HCT116 (cell line): ENCODE measurements around the gene LCN2. TPM values are rescaled to one million over a fixed set of nuclear protein-coding genes. Genes with fewer than 3 reads are reported as not detected.
"Not testable (repeated sequence)": the region's sequence is repeated elsewhere in the genome, so short reads cannot be mapped to it uniquely, and the experiment has no call there.

Experiments
- ATAC-seq: fragments of 200-7000 bp; cut with Tn5 transposase; 2 replicates; pipeline ENCODE4 v1.9.1; 2020; ENCODE audit warnings: mild to moderate bottlenecking, moderate library complexity
- BruUV-seq: library from RNA; stranded (reverse); fragments of 400-500 nt; replicated peaks from 2 replicates; lab custom pipeline; 2021; lab: Mats Ljungman, UMichigan
- CTCF ChIA-PET: fragments of 300-600 bp; sonication (Branson Sonifier 250); formaldehyde crosslinking; loops from one replicate; lab custom pipeline; 2021; ENCODE audit warnings: antibody characterized with exemption; lab: Charles Lee
- POLR2A ChIA-PET: fragments of 300-600, 350-600 bp; sonication (Branson Sonifier 250); formaldehyde crosslinking; loops from one replicate; lab custom pipeline; 2021; ENCODE audit warnings: antibody characterized with exemption; lab: Charles Lee
- RAD21 ChIA-PET, 2 experiments: fragments of 300-600 bp; sonication (Branson Sonifier 250); formaldehyde crosslinking; loops; one replicate each; lab custom pipeline; 2023; ENCODE audit warnings: low total read pairs in 2 of 2; ENCODE audit not compliant: uncharacterized antibody in 2 of 2, unreplicated experiment in 2 of 2, low non-redundant PET in 1 of 2; lab: Charles Lee
- DNase-seq: peaks from one replicate; pipeline ENCODE4 v3.0.0-alpha.2; 2010; ENCODE audit warnings: low read depth, low spot score
- H2AFZ ChIP-seq: fragments of 200-600 bp; shearing (Covaris generic), sonication (generic); 2 replicates; pipeline ENCODE4 v1.6.1; 2017; ENCODE audit warnings: low read depth, mixed run types, mixed read lengths, antibody characterized with exemption, low read length; ENCODE audit not compliant: poor library complexity, severe bottlenecking
- H3K27ac ChIP-seq: 2 replicates; pipeline ENCODE4 v1.5.1; 2012; ENCODE audit warnings: low read depth, low read length
- H3K27me3 ChIP-seq: fragments of 200-600 bp; sonication (generic); 2 replicates; pipeline ENCODE4 v1.6.1; 2016; ENCODE audit warnings: mixed run types, low read length, mixed read lengths; ENCODE audit not compliant: insufficient read depth
- H3K36me3 ChIP-seq, 2 experiments: fragments of 200-500 bp in 1 of 2; fragments of 200-600 bp in 1 of 2; sonication (Bioruptor generic) in 1 of 2; sonication (generic) in 1 of 2; 2 replicates each; pipeline versions ENCODE4 v1.5.1 to v1.6.1; 2014 to 2016; ENCODE audit warnings: low read length in 2 of 2, inconsistent platforms in 1 of 2, mixed read lengths in 1 of 2, mixed run types in 1 of 2; ENCODE audit not compliant: insufficient read depth in 2 of 2, control insufficient read depth in 1 of 2
- H3K4me1 ChIP-seq, 2 experiments: fragments of 200-600 bp in 1 of 2; sonication (generic) in 1 of 2; 2 replicates each; pipeline versions ENCODE4 v1.5.1 to v1.6.1; 2012 to 2017; ENCODE audit warnings: low read length in 2 of 2, inconsistent platforms in 1 of 2, mild to moderate bottlenecking in 1 of 2, mixed read lengths in 1 of 2, mixed run types in 1 of 2, moderate library complexity in 1 of 2; ENCODE audit not compliant: insufficient read depth in 2 of 2, control insufficient read depth in 1 of 2
- H3K4me2 ChIP-seq: fragments of 200-600 bp; sonication (generic); 2 replicates; pipeline ENCODE4 v1.6.1; 2017; ENCODE audit warnings: mixed run types, low read length, mixed read lengths
- H3K4me3 ChIP-seq, 2 experiments: fragments of 200-600 bp in 1 of 2; sonication (generic) in 1 of 2; replicated peaks in 1 of 2; 2 replicates each; pipeline ENCODE4 v1.5.1; 2011 to 2016; ENCODE audit warnings: low read length in 2 of 2, control low read depth in 1 of 2, low read depth in 1 of 2, mild to moderate bottlenecking in 1 of 2, mixed read lengths in 1 of 2, mixed run types in 1 of 2
- H3K79me2 ChIP-seq: fragments of 200-600 bp; sonication (generic); 2 replicates; pipeline ENCODE4 v1.6.1; 2017; ENCODE audit warnings: mild to moderate bottlenecking, mixed run types, low read length, moderate library complexity, mixed read lengths; ENCODE audit not compliant: insufficient read depth
- H3K9ac ChIP-seq: fragments of 200-600 bp; sonication (generic); 2 replicates; pipeline ENCODE4 v1.6.1; 2016; ENCODE audit warnings: low read length, mixed read lengths
- H3K9me2 ChIP-seq: fragments of 200-600 bp; sonication (generic), shearing (Covaris generic); 2 replicates; pipeline ENCODE4 v1.6.1; 2017; ENCODE audit warnings: mixed run types, mild to moderate bottlenecking, moderate library complexity; ENCODE audit not compliant: insufficient read depth
- H3K9me3 ChIP-seq, 2 experiments: fragments of 200-500 bp in 1 of 2; fragments of 200-600 bp in 1 of 2; sonication (Bioruptor generic) in 1 of 2; sonication (generic) in 1 of 2; 2 replicates each; pipeline ENCODE4 v1.6.1; 2014 to 2017; ENCODE audit warnings: low read length in 2 of 2, mixed read lengths in 2 of 2, inconsistent platforms in 1 of 2, low read depth in 1 of 2, mild to moderate bottlenecking in 1 of 2, mixed run types in 1 of 2, moderate library complexity in 1 of 2; ENCODE audit not compliant: control insufficient read depth in 1 of 2, insufficient read depth in 1 of 2
- H4K20me1 ChIP-seq: fragments of 200-600 bp; sonication (generic), shearing (Covaris generic); 2 replicates; pipeline ENCODE4 v1.6.1; 2017; ENCODE audit warnings: mixed run types, mild to moderate bottlenecking, moderate library complexity; ENCODE audit not compliant: insufficient read depth
- intact Hi-C: fragments of 100-400 bp; cut with micrococcal nuclease; formaldehyde crosslinking; loops from 2 replicates; pipeline ENCODE4 v1.10.0; 2022
- total RNA-seq: library from RNA; stranded (reverse); gene quantifications from one replicate; pipeline ENCODE4 v1.2.1, GENCODE V29; 2021; ENCODE audit not compliant: unreplicated experiment
- TF ChIP-seq, protein P1 (sequence below), 3 experiments: fragments of 200-600 bp in 1 of 3; sonication (generic) in 1 of 3; IDR thresholded peaks in 2 of 3; conservative IDR thresholded peaks in 1 of 3; 2 replicates each; pipeline ENCODE4 v1.5.1; 2012 to 2017; ENCODE audit warnings: low read depth in 2 of 3, low read length in 2 of 3, antibody characterized with exemption in 1 of 3, borderline replicate concordance in 1 of 3, control low read depth in 1 of 3, mild to moderate bottlenecking in 1 of 3, mixed read lengths in 1 of 3, mixed run types in 1 of 3, moderate library complexity in 1 of 3; ENCODE audit not compliant: insufficient read depth in 1 of 3

The LCN2 gene
- total RNA-seq, 1 experiment from 2014 or later: 9.2 TPM

- H3K9me3 ChIP-seq, H3K4me2 ChIP-seq, ATAC-seq, H3K4me3 ChIP-seq, BruUV-seq, POLR2A ChIA-PET, CTCF ChIA-PET, H4K20me1 ChIP-seq, DNase-seq, H2AFZ ChIP-seq, H3K36me3 ChIP-seq, intact Hi-C loops, RAD21 ChIA-PET, H3K27ac ChIP-seq, H3K9ac ChIP-seq, H3K27me3 ChIP-seq, H3K9me2 ChIP-seq: not testable (repeated sequence)
- peaks cover 9 to 26% of the 10 kb centered on the region in 2 experiments for H3K4me1 ChIP-seq
- TF ChIP-seq, protein P1, sequence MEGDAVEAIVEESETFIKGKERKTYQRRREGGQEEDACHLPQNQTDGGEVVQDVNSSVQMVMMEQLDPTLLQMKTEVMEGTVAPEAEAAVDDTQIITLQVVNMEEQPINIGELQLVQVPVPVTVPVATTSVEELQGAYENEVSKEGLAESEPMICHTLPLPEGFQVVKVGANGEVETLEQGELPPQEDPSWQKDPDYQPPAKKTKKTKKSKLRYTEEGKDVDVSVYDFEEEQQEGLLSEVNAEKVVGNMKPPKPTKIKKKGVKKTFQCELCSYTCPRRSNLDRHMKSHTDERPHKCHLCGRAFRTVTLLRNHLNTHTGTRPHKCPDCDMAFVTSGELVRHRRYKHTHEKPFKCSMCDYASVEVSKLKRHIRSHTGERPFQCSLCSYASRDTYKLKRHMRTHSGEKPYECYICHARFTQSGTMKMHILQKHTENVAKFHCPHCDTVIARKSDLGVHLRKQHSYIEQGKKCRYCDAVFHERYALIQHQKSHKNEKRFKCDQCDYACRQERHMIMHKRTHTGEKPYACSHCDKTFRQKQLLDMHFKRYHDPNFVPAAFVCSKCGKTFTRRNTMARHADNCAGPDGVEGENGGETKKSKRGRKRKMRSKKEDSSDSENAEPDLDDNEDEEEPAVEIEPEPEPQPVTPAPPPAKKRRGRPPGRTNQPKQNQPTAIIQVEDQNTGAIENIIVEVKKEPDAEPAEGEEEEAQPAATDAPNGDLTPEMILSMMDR (IDR thresholded peaks at IDR 0.05 in 2 of 3, conservative IDR thresholded peaks at IDR 0.05 in 1 of 3; ENCODE audit: borderline replicate concordance in 1 of 3, insufficient read depth in 1 of 3, low read depth in 2 of 3, low read length in 2 of 3): 0 out of 6 replicates have a peak, but pooled peaks of 1 of the 3 experiments have one; percentile 10
- H3K79me2 ChIP-seq: peaks cover 24% of the 10 kb centered on the region
Observed at GRCh38 chr9:128129976-128130590, 19.2 kb upstream of the LCN2 start.

- CTCF ChIA-PET, ATAC-seq, H3K4me3 ChIP-seq, H3K27me3 ChIP-seq, H3K27ac ChIP-seq, H3K4me2 ChIP-seq, H4K20me1 ChIP-seq, intact Hi-C loops, RAD21 ChIA-PET, DNase-seq, H3K9ac ChIP-seq, H3K9me3 ChIP-seq, H2AFZ ChIP-seq, POLR2A ChIA-PET, BruUV-seq, H3K36me3 ChIP-seq, H3K9me2 ChIP-seq: not testable (repeated sequence)
- peaks cover 19% of the 10 kb centered on the region for H3K79me2 ChIP-seq
- H3K4me1 ChIP-seq: peaks cover 7 to 20% of the 10 kb centered on the region in 2 experiments
Observed at GRCh38 chr9:128130651-128131050, 18.6 kb upstream of the LCN2 start.

GRCh38 chr9:128131346-128131745, 17.9 kb upstream of the LCN2 start:
- Histone ChIP-seq H3K79me2 (peaks cover 12% of the 10 kb centered on the region), H3K4me1 (peaks cover 0 to 13% of the 10 kb centered on the region in 2 experiments; a peak in 3 of 4 replicates)
- ATAC-seq, POLR2A ChIA-PET, H3K9ac ChIP-seq, H4K20me1 ChIP-seq, H3K27me3 ChIP-seq, CTCF ChIA-PET, H3K4me3 ChIP-seq, BruUV-seq, RAD21 ChIA-PET, DNase-seq, H3K4me2 ChIP-seq, H3K27ac ChIP-seq, intact Hi-C loops, H3K36me3 ChIP-seq, H2AFZ ChIP-seq, H3K9me2 ChIP-seq, H3K9me3 ChIP-seq: not testable (repeated sequence)

GRCh38 chr9:128132139-128132538, 17.1 kb upstream of the LCN2 start:
- H3K9me3 ChIP-seq, ATAC-seq, H4K20me1 ChIP-seq, H2AFZ ChIP-seq, BruUV-seq, POLR2A ChIA-PET, CTCF ChIA-PET, H3K4me2 ChIP-seq, RAD21 ChIA-PET, H3K9me2 ChIP-seq, DNase-seq, H3K27ac ChIP-seq, H3K4me3 ChIP-seq, H3K36me3 ChIP-seq, H3K9ac ChIP-seq, H3K27me3 ChIP-seq, intact Hi-C loops, H3K79me2 ChIP-seq: not testable (repeated sequence)
- peaks cover 0 to 14% of the 10 kb centered on the region in 2 experiments; a peak in 2 of 4 replicates for H3K4me1 ChIP-seq
